Endothelial cell of umbilical vein (primary cell): ENCODE results near the gene VPS26C. TPM values are rescaled to one million over a fixed set of nuclear protein-coding genes. Genes with fewer than 3 reads are reported as not detected.
"Not testable (repeated sequence)": the region's sequence is repeated elsewhere in the genome, so short reads cannot be mapped to it uniquely, and the experiment has no call there.

Source experiments
- BruUV-seq: library from RNA; stranded (reverse); fragments of 400-500 nt; replicated peaks from 2 replicates; lab custom pipeline; 2021; lab: Mats Ljungman, UMichigan
- CTCF ChIA-PET: fragments of 300-600, 350-600 bp; sonication (Branson Sonifier 250); formaldehyde crosslinking; loops from one replicate; lab custom pipeline; 2021; ENCODE audit warnings: antibody characterized with exemption, inconsistent platforms; lab: Charles Lee
- POLR2A ChIA-PET: fragments of 300-600, 350-600 bp; sonication (Branson Sonifier 250); formaldehyde crosslinking; loops from one replicate; lab custom pipeline; 2021; ENCODE audit warnings: antibody characterized with exemption, inconsistent platforms; lab: Charles Lee
- DNase-seq: peaks from one replicate; pipeline ENCODE4 v3.0.0-alpha.2; 2011; ENCODE audit warnings: low read depth, low spot score
- FAIRE-seq: peaks from 2 replicates; lab custom pipeline; 2011; peaks lifted over from hg19 to GRCh38; lab: Jason Lieb, UNC
- H2AFZ ChIP-seq: 2 replicates; pipeline ENCODE4 v1.6.0; 2012; ENCODE audit warnings: low read depth, low read length, control low read depth, inconsistent platforms
- H3K27ac ChIP-seq: 2 replicates; pipeline ENCODE4 v1.5.1; 2011; ENCODE audit warnings: low read depth, mild to moderate bottlenecking, control low read depth, low read length, moderate library complexity; ENCODE audit not compliant: insufficient read depth
- H3K27me3 ChIP-seq, 2 experiments: 2 replicates each; pipeline versions ENCODE4 v1.6.0 to v1.6.1; 2011; ENCODE audit warnings: low read length in 2 of 2, mixed read lengths in 1 of 2; ENCODE audit not compliant: control insufficient read depth in 2 of 2, insufficient read depth in 2 of 2
- H3K36me3 ChIP-seq, 2 experiments: 2 replicates in 1 of 2; 3 replicates in 1 of 2; pipeline ENCODE4 v1.5.1; 2011; ENCODE audit warnings: low read length in 2 of 2, mild to moderate bottlenecking in 1 of 2, moderate library complexity in 1 of 2; ENCODE audit not compliant: control insufficient read depth in 2 of 2, insufficient read depth in 2 of 2; ENCODE audit errors: extremely low read depth in 1 of 2
- H3K4me1 ChIP-seq: 3 replicates; pipeline ENCODE4 v1.5.1; 2011; ENCODE audit warnings: mild to moderate bottlenecking, low read length; ENCODE audit not compliant: control insufficient read depth, insufficient read depth; ENCODE audit errors: extremely low read depth
- H3K4me2 ChIP-seq: 2 replicates; pipeline ENCODE4 v1.6.1; 2011; ENCODE audit warnings: low read length, control low read depth, mixed read lengths; ENCODE audit not compliant: insufficient read depth
- H3K4me3 ChIP-seq, 3 experiments: fragments of 200-600 bp in 1 of 3; sonication (generic), shearing (Covaris generic) in 1 of 3; replicated peaks in 1 of 3; 2 replicates each; pipeline ENCODE4 v1.5.1; 2011 to 2016; ENCODE audit warnings: control low read depth in 3 of 3, low read length in 3 of 3, mild to moderate bottlenecking in 2 of 3, inconsistent platforms in 1 of 3, low read depth in 1 of 3, moderate library complexity in 1 of 3; ENCODE audit not compliant: insufficient read depth in 1 of 3
- H3K79me2 ChIP-seq: 2 replicates; pipeline ENCODE4 v1.6.0; 2012; ENCODE audit warnings: low read length, inconsistent platforms; ENCODE audit not compliant: control insufficient read depth, insufficient read depth
- H3K9ac ChIP-seq: replicated peaks from 2 replicates; pipeline ENCODE3; 2011; ENCODE audit warnings: low read length, control low read depth; ENCODE audit not compliant: insufficient read depth; ENCODE audit errors: extremely low read depth
- H3K9me1 ChIP-seq: replicated peaks from 3 replicates; pipeline ENCODE4 v1.6.0; 2011; ENCODE audit warnings: mild to moderate bottlenecking, low read length; ENCODE audit not compliant: control insufficient read depth, insufficient read depth; ENCODE audit errors: extremely low read depth
- H3K9me3 ChIP-seq: replicated peaks from 2 replicates; pipeline ENCODE4 v1.5.1; 2012; ENCODE audit warnings: low read length, inconsistent platforms; ENCODE audit not compliant: control insufficient read depth, insufficient read depth
- H4K20me1 ChIP-seq: replicated peaks from 2 replicates; pipeline ENCODE3; 2011; ENCODE audit warnings: mild to moderate bottlenecking, low read length; ENCODE audit not compliant: control insufficient read depth, insufficient read depth; ENCODE audit errors: extremely low read depth
- EZH2 ChIP-seq: IDR thresholded peaks from 2 replicates; pipeline ENCODE4 v1.6.1; 2012; ENCODE audit warnings: borderline replicate concordance, low read depth, mild to moderate bottlenecking, moderate library complexity, low read length, inconsistent platforms; ENCODE audit not compliant: severe bottlenecking
- FOS ChIP-seq: IDR thresholded peaks from 2 replicates; pipeline ENCODE4 v1.6.1; 2011; ENCODE audit warnings: mild to moderate bottlenecking, low read length, moderate library complexity, borderline replicate concordance; ENCODE audit not compliant: insufficient read depth
- GATA2 ChIP-seq: IDR thresholded peaks from 2 replicates; pipeline ENCODE4 v1.7.0; 2011; ENCODE audit warnings: low read depth, mild to moderate bottlenecking, moderate library complexity, mixed read lengths, low read length; ENCODE audit not compliant: insufficient read length, insufficient read depth
- JUN ChIP-seq: IDR thresholded peaks from 2 replicates; pipeline ENCODE4 v1.6.1; 2011; ENCODE audit warnings: borderline replicate concordance, low read depth; ENCODE audit not compliant: insufficient read length, insufficient read depth
- MAX ChIP-seq: IDR thresholded peaks from 2 replicates; pipeline ENCODE4 v1.6.1; 2011; ENCODE audit not compliant: insufficient read depth, insufficient read length
- MYC ChIP-seq: IDR thresholded peaks from one replicate; pipeline ENCODE4 v1.6.1; 2011; ENCODE audit warnings: mild to moderate bottlenecking, low read depth, low read length
- POLR2A ChIP-seq: IDR thresholded peaks from 2 replicates; pipeline ENCODE4 v1.6.1; 2012; ENCODE audit warnings: low read depth, mild to moderate bottlenecking, control low read depth, low read length
- POLR2AphosphoS5 ChIP-seq: IDR thresholded peaks from 2 replicates; pipeline ENCODE4 v1.6.1; 2012; ENCODE audit warnings: low read depth, mild to moderate bottlenecking, control low read depth, low read length, moderate library complexity; ENCODE audit not compliant: insufficient read depth
- dilution Hi-C: fragments of 300-500 bp; cut with MboI; formaldehyde crosslinking; loops from one replicate; pipeline ENCODE4 v1.15.0; 2019; ENCODE audit warnings: low sequenced_read_pairs; ENCODE audit not compliant: extremely low pct_ligation_motif_present
- intact Hi-C: fragments of 100-400 bp; cut with micrococcal nuclease; formaldehyde crosslinking; loops from one replicate; pipeline ENCODE4 v1.10.0; 2022
- polyA plus RNA-seq, 4 experiments: library from polyadenylated mRNA; depleted of rRNA in 3 of 4; stranded (reverse) in 3 of 4; unstranded in 1 of 4; fragments of >200 nt; gene quantifications; 2 replicates each; pipeline versions ENCODE4 v1.2.1 to v1.2.3, GENCODE V29; 2011 to 2012; ENCODE audit warnings: missing spikeins in 1 of 4
- total RNA-seq: library from RNA; stranded (reverse); gene quantifications from 2 replicates; pipeline ENCODE4 v1.2.3, GENCODE V29; 2021
- TF ChIP-seq, protein P1 (sequence below), 2 donors: IDR thresholded peaks; 1 replicate in 1 of 2; 2 replicates in 1 of 2; pipeline ENCODE4 v1.5.1; 2011; ENCODE audit warnings: low read length in 2 of 2, mild to moderate bottlenecking in 2 of 2, moderate library complexity in 2 of 2, control low read depth in 1 of 2, inconsistent platforms in 1 of 2, low read depth in 1 of 2; ENCODE audit not compliant: insufficient read depth in 1 of 2; ENCODE audit errors: extremely low read depth in 1 of 2

The VPS26C gene
- total and polyA plus RNA-seq, 2 donors (not counting 3 experiments of a cell fraction or from before 2014, with no cell fraction given), result 35.2 to 53.7 TPM

DNA sequence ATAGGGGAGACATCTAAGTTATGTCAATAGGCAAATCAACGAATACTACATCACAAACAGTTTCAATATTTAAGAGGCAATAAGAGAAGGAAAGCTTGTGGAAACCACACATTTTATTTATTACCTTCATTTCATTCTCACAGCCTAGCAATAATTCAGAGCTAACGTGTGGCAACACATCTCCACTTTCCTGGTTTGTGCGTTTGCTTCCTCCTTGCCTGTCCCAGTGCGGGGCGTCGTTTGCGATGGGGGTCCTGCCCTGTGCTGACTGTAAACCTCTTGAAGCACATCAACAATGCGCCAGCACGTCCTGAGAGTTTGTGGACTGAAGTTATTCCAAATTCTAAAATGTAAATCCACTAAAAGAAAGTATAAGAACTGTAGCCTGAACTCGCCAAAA, 14.4 kb upstream of the VPS26C start:
- intact Hi-C loops, result no loop called here

DNA sequence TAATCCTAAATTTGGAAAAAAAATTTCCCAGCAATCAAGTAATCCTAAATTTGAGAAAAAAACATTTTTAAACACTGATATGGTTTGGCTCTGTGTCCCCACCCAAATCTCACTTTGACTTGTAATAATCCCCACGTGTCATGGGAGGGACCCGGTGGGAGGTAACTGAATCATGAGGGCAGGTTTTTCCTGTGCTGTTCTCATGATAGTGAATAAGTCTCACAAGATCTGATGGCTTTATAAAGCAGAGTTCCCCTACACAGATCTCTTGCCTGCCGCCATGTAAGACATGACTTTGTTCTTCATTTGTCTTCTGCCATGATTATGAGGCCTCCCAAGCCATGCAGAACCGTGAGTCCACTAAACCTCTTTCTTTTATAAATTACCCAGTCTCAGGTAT, 12.1 kb upstream of the VPS26C start:
- FAIRE-seq, H3K79me2 ChIP-seq, intact Hi-C loops, POLR2A ChIA-PET, H3K4me3 ChIP-seq, CTCF ChIA-PET, H3K9me3 ChIP-seq, H2AFZ ChIP-seq, BruUV-seq, dilution Hi-C loops, H3K9me1 ChIP-seq, H3K27ac ChIP-seq, H3K4me2 ChIP-seq, H3K4me1 ChIP-seq, H4K20me1 ChIP-seq, DNase-seq, H3K36me3 ChIP-seq, H3K27me3 ChIP-seq, H3K9ac ChIP-seq: not testable (repeated sequence)

More for the DNA sequence above, 14.4 kb upstream of the VPS26C start:
- ChIA-PET CTCF (interaction anchor here (0.6 to 1.7 kb wide), 2 partner anchors 14 to 45 kb away, joined by 3 to 4 read pairs; partner anchors contain the start of gene VPS26C), POLR2A (no interaction called here)
- no peaks in the 10 kb centered on the region for H3K36me3 ChIP-seq
- H3K4me3 ChIP-seq, result no peak overlapping the region
- no peaks in the 10 kb centered on the region for H3K79me2 ChIP-seq
- no peaks in the 10 kb centered on the region for H3K9me3 ChIP-seq
- peak overlapping the region; percentile 41 for H2AFZ ChIP-seq
- H3K9ac ChIP-seq, result no peak overlapping the region
- no TSS peak for BruUV-seq
- no peaks in the 10 kb centered on the region for H3K4me1 ChIP-seq
- no peaks in the 10 kb centered on the region for H3K27me3 ChIP-seq
- H3K9me1 ChIP-seq, result no peaks in the 10 kb centered on the region
- H3K27ac ChIP-seq, result no peak overlapping the region
- TF ChIP-seq JUN, result no peak
- TF ChIP-seq POLR2A, result no peak
- TF ChIP-seq MYC, result no peak
- TF ChIP-seq, protein P1, sequence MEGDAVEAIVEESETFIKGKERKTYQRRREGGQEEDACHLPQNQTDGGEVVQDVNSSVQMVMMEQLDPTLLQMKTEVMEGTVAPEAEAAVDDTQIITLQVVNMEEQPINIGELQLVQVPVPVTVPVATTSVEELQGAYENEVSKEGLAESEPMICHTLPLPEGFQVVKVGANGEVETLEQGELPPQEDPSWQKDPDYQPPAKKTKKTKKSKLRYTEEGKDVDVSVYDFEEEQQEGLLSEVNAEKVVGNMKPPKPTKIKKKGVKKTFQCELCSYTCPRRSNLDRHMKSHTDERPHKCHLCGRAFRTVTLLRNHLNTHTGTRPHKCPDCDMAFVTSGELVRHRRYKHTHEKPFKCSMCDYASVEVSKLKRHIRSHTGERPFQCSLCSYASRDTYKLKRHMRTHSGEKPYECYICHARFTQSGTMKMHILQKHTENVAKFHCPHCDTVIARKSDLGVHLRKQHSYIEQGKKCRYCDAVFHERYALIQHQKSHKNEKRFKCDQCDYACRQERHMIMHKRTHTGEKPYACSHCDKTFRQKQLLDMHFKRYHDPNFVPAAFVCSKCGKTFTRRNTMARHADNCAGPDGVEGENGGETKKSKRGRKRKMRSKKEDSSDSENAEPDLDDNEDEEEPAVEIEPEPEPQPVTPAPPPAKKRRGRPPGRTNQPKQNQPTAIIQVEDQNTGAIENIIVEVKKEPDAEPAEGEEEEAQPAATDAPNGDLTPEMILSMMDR (IDR thresholded peaks at IDR 0.05; ENCODE audit: extremely low read depth in 1 of 2, insufficient read depth in 1 of 2, low read depth in 1 of 2, low read length in 2 of 2), result no peak
- no peak for TF ChIP-seq POLR2AphosphoS5
- no peak for TF ChIP-seq FOS
- TF ChIP-seq EZH2, result no peak
- no peak for TF ChIP-seq GATA2
- no peak for TF ChIP-seq MAX
- DNase-seq, result no peak
- FAIRE-seq, result no peak
- H3K4me2 ChIP-seq, result no peak overlapping the region
- no peaks in the 10 kb centered on the region for H4K20me1 ChIP-seq
- dilution Hi-C loops, result no loop called here
